Measurements from ENCODE around the gene IQGAP3.
"Not testable (repeated sequence)": the region's sequence is repeated elsewhere in the genome, so short reads cannot be mapped to it uniquely, and the experiment has no call there.

IQGAP3 gene

GRCh38 chr1:156571919-156572662 lies at the start of gene IQGAP3:
IQGAP3 (minus strand) TSS chr1:156572565; CDS start chr1:156572529, 36 bp downstream.
- DNase-seq, result peak; percentile 81

GRCh38 chr1:156619582-156619955 lies 47.2 kb upstream of the IQGAP3 start:
- DNase-seq, result no peak

- DNase-seq, result no peak
Measured at GRCh38 chr1:156618853-156619581, 46.7 kb upstream of the IQGAP3 start, which contains the start of gene HAPLN2. HAPLN2 (plus strand) TSS chr1:156619415; CDS start chr1:156623491, 4,076 bp downstream.

GRCh38 chr1:156616463-156616862 lies 44.1 kb upstream of the IQGAP3 start:
- DNase-seq, result no peak

GRCh38 chr1:156615946-156616345 lies 43.6 kb upstream of the IQGAP3 start:
- DNase-seq, result no peak

- no peak for DNase-seq
Measured at GRCh38 chr1:156612666-156613065, 40.3 kb upstream of the IQGAP3 start.

GRCh38 chr1:156610072-156610471 lies 37.7 kb upstream of the IQGAP3 start:
- not testable (repeated sequence) for DNase-seq

- peak; percentile 67 for DNase-seq
Measured at GRCh38 chr1:156608981-156609380, 36.6 kb upstream of the IQGAP3 start.

- peak; percentile 76 for DNase-seq
Measured at GRCh38 chr1:156608036-156608674, 35.8 kb upstream of the IQGAP3 start.

- DNase-seq, result not testable (repeated sequence)
Measured at GRCh38 chr1:156607344-156607743, 35.0 kb upstream of the IQGAP3 start.

GRCh38 chr1:156602557-156602993 lies 30.2 kb upstream of the IQGAP3 start:
- no peak for DNase-seq

- DNase-seq, result no peak
Measured at GRCh38 chr1:156601892-156602291, 29.5 kb upstream of the IQGAP3 start.

- peak; percentile 91 for DNase-seq
Measured at GRCh38 chr1:156601122-156601830, 28.9 kb upstream of the IQGAP3 start, which contains the start of gene GPATCH4. GPATCH4 (minus strand) TSS chr1:156601479.

- no peak for DNase-seq
Measured at GRCh38 chr1:156600733-156601121, 28.4 kb upstream of the IQGAP3 start.

GRCh38 chr1:156599811-156600210 lies 27.4 kb upstream of the IQGAP3 start:
- DNase-seq, result no peak

GRCh38 chr1:156598731-156599432 lies 26.5 kb upstream of the IQGAP3 start:
- DNase-seq, result no peak

GRCh38 chr1:156598125-156598524 lies 25.8 kb upstream of the IQGAP3 start:
- DNase-seq, result no peak

- no peak for DNase-seq
Measured at GRCh38 chr1:156596426-156596825, 24.1 kb upstream of the IQGAP3 start.

- DNase-seq, result no peak
Measured at GRCh38 chr1:156595016-156595415, 22.7 kb upstream of the IQGAP3 start.

GRCh38 chr1:156594190-156594589 lies 21.8 kb upstream of the IQGAP3 start:
- DNase-seq, result no peak

GRCh38 chr1:156593661-156593989 lies 21.3 kb upstream of the IQGAP3 start:
- DNase-seq, result no peak

- DNase-seq, result no peak
Measured at GRCh38 chr1:156592910-156593660, 20.7 kb upstream of the IQGAP3 start.

All from NCI-H2171 (cell line).